DMS53 (cell line): Measurements from ENCODE around the gene TCF7L1.

Source experiments
- DNase-seq: peaks from one replicate; lab custom pipeline; 2025; lab: John Stamatoyannopoulos, UW

Gene TCF7L1

DNA sequence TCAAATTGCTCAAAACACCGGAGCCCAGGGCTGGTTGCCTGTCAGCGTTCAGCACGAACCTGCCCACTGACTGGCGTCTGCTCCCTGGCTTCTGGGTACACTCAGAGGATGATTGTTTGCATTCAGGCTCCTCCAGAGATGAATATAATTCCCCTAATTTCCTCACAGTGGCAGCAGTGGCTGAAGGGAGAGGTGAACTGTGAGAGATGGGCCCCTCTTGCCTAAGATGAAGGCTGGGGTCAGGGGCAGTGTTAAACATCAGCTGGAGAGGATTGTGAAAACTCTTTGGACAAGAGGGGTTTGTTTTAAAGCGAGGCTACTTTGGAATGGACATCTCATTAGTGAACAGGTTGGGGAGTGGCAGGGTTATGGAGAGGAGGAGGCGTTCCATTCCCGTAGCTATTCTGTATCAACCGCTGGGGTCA is 31.0 kb downstream of the TCF7L1 start:
- no peak for DNase-seq

DNA sequence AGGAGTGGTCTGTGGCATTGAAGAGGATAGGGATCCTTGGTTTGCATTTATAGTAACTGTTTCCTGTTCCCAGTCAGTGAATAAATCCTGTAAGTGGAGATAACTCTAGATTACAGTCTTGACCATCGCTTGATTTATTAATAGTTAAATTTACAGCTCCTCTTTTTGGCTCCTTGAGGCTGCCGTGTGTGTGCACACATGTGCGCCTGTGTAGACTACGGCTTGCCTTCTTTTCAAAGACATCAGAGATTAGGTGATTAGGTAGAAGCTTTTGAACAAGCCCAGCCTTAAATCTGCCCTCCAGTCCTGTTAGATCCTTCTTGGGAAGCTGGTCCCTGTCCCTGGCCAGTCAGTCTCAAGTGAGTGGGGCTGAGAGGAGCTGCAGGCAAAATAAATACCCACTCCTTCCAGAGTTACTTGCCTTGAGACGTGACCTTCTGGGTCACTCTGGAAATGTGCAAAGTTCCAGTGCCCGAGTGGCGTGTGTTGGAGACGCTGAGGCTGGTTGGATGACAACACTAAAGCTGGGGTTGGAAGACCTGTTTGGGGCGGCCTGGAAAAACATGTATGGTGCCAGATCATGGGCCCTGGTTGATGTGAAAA is 32.0 kb downstream of the TCF7L1 start:
- DNase-seq = no peak

DNA sequence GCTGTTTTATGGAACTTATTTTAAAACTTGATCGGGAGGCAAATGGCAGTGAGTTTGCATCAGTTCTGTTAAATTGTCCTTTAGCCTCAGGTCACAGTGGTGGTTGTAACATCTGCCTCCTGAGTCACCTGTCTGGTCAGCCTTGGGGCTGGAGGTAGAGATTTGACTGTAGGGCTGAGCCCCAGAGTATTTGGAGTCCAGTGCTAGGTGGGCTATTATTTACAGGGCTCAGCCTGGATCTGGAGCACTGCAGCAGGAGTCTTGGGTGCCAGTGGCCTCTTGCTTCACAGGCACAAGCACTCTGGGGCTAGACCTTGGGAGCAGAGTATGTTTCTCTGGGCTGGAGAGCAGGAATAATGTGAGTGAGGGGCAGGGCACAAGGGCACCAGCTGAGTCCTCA is 32.8 kb downstream of the TCF7L1 start:
- DNase-seq = no peak

DNA sequence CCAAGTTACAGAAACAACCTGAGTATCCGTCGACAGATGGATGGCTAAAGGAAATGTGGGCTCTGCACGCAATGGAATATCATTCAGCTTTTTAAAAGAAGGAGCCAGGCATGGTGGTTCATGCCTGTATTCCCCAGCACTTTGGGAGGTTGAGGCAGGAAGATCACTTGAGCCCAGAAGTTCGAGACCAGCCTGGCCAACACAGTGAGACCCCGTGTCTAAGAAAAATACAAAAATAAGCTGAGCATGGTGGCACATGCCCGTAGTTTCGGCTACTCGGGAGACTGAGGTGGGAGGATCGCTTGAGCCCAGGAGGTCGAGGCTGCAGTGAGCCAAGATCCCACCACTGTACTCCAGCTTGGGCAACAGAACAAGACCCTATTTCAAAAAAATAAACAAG is 34.3 kb downstream of the TCF7L1 start:
- no peak for DNase-seq

GRCh38 chr2:85168942-85169341 is 35.8 kb downstream of the TCF7L1 start:
- no peak for DNase-seq

DNA sequence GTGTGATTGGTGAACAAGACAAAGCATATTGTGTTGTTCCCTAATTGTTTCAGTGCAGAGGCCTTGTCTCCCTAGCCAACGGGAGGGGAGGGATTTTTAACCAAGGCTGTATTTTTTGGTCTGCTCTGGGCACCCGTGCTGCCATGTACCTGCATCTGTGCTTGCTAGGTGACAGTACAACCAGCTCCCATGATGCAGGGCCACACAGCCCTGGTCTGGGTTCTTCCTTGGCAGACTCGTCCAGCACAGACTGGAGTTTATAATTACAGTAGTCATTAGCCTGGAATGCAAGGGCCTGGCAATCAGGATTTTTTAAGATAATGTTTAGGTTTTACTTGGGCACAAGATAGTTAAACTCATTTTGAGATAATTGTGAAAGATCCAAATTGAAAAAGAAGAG is 36.4 kb downstream of the TCF7L1 start:
- no peak for DNase-seq

- no peak for DNase-seq
Observed at GRCh38 chr2:85170938-85171475, 37.8 kb downstream of the TCF7L1 start.

DNA sequence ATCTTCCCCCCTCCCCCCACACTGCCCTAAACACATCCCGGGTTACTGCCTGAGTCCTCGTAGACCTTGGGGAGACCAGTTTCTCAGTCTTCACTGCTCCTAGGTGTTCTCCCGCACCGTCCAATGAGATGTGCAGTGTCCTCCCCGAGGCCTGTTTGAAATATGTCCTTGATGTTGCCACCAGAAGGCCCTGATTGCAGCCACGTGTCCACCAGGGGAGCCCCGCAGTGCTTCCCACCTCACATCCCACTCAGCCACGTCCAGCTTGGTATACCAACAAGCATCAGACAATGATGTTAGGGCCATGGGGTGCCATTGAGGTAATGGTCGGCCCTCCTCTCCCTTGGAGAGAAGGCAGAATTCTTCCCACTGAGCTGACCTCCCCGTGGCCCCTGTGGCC is 38.7 kb downstream of the TCF7L1 start:
- no peak for DNase-seq

GRCh38 chr2:85173909-85174308 is 40.7 kb downstream of the TCF7L1 start:
- DNase-seq = no peak

GRCh38 chr2:85174943-85175342 is 41.8 kb downstream of the TCF7L1 start:
- DNase-seq = no peak

- DNase-seq = peak; percentile 46
Observed at GRCh38 chr2:85175369-85176299, 42.4 kb downstream of the TCF7L1 start.

GRCh38 chr2:85177031-85177824 is 44.0 kb downstream of the TCF7L1 start:
- DNase-seq = no peak

DNA sequence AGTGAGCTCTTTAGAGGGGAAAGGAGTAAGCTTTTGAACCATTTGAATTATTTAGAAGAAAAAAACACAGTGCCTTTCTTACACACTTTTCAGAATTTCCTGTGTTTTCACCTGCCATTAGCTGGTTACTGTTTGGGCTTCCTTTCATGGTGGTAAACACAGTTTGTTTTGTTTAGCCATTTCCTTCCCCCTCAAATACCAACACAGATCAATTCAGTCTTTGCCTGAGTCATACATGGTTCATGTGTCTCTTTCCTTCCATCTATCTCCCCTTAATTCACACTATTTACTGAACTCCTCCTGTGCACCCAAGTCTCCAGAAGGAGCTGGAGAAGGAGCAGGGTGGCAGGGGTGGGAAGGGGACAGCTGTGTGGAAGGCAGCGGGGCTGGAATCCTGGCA is 45.0 kb downstream of the TCF7L1 start:
- peak; percentile 32 for DNase-seq

DNA sequence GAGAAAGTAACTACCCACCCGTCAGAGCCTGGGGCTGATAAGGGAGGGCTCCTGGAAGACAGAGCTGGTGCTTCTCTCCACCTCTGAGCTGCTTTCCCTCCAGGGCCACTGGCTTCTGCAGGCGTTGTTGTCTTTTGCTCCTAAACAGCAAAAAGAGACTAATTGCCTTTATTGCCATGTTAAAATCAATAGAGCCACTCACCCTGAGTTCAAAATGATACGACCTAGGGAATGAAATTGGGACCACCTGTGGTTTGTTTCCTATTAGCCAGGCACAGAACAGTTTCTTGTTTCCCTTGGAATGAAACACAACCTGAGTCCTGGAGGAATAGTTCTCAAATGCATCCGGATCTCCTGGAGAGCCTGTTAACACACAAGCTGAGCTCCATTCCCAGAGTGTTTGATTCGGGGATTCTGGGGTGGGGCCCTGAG is 45.8 kb downstream of the TCF7L1 start:
- DNase-seq = no peak

DNA sequence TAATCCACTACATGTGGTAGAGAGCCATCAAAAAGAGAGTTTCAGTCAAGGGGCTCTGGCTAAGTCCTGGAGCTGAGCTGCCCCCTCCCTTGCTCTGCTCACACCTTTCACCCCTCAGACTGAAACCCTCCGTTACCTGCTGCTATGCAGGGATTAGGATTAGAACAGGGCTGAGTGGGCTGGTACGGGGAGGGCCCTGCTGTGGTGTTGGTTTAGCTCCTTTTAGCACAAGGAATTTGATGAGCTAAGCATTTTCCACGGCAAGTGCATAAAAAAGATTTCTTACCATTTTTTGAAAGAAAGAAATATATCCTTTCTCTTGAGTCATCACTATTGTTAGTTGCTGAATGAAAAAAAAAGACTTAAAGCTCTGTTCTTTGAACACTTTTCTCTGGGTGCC is 46.3 kb downstream of the TCF7L1 start:
- DNase-seq = no peak

DNA sequence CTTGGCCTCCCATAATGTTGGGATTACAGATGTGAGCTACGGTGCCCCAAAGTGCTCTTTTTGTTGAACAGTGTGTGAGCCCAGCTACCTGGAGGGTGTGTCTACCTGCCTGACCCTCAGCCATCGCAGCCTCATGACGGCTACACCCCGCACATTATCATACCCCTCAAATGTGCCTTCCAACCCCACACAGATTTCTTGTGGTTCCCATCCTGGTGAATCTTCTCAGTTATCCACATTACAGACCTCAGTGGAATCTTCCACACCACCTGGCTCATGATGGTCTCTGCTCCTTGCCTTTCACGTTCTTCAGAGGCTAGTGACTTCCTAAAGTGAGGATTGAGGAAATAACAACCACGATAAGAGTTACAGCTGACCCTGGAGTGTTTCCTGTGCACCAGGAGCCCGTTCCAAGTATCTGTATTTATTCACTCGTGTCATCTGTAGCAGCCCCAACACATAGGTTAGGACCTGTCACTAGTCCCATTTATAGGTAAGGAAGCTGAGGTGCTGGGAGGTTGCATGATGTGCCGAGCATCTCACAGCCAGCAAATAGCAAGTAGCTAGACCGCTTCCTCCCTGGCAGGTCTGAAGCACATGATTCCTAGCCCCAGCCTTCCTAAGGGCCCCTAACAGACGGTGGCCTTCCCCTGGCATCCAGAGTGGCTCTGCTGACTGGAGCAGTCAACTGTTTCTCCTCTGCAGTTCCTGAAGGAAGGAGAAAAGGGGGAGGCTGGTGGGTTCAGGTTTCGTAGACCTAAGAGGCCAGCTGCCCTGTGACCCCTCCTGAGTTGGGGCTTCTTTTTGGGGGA is 47.3 kb downstream of the TCF7L1 start:
- DNase-seq = no peak

DNA sequence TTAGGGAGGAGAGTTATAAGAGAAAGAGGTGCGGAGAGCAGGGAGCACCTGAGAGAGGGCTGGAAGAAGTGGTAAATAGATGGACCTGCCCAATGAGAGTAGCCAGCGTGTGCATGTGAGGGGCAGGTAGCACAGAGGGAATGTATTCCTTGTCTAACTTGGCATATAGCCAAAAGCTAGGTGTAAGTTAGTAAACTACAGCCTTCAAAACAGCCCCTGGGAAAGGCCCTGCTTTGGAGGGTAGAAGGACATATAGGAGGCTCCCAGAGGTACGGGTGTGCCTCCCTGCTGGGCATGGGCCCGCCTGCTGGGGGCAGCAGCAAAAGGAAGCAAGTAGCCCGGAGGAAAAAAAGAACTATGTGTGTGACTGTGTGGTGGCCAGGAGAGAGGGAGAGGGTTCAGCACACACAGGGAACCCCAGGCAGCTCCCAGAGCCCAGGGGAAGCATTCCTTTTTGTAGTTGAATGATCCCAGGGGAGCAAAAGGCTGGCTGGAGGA is 48.0 kb downstream of the TCF7L1 start:
- DNase-seq = peak; percentile 45

DNA sequence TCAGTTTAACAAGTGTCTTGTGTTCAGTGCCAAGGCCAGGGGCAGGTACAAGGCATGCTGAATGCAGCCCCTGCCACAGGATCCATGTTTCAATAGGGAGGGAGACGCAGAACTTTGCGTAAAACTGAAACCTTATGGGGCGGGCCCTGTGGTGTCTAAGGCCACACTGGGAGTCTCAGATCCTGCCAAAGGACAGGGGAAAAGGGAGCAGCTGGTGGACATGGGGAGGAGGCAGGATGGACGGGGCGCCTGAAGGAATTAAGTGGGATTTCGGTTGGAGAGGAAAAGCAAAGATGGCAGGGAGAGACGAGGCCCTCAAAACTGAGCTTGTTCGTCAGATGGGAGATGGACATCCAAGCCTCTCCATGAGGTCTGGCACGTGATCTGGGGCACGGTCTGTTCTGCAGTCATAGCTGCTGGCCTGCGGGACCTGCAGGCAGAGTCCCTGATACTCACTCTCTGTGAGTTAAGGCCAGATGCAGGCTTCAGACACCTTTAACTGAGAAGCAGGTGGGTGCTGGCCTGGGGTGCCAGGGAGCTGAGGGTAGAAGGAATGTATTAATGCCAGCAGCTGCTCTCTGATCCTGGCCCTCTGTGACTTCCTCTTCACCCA is 48.8 kb downstream of the TCF7L1 start:
- no peak for DNase-seq

- DNase-seq = no peak
Observed at GRCh38 chr2:85183076-85183475, 49.9 kb downstream of the TCF7L1 start.

DNA sequence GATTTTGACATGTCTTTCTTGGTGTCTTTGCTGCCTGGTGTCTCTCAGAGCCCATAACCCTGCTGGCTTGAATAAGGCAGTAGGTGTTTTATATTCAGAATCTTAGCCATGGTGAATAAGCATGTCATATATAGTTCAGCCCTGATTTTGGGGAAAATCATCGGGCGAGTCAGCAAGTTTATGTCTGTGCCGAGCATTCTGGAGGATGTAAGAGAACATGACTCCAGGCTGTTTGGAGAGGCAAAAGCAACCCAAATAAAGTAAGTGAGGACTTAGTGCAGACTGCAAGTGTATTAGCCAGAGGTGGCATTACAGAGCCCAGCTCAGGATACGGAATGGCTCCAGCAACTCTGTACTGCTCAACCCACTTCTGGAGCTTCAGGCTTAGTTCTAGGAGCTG is 50.3 kb downstream of the TCF7L1 start:
- DNase-seq = no peak

GRCh38 chr2:85184231-85184630 is 51.0 kb downstream of the TCF7L1 start:
- no peak for DNase-seq
